ENCODE data around the gene PHLPP1. TPM values are rescaled to one million over a fixed set of nuclear protein-coding genes. Genes with fewer than 3 reads are reported as not detected.

Gene PHLPP1
- total RNA-seq, 3 donors from 2014 or later: 4.0 to 6.7 (median 4.3) TPM

DNA sequence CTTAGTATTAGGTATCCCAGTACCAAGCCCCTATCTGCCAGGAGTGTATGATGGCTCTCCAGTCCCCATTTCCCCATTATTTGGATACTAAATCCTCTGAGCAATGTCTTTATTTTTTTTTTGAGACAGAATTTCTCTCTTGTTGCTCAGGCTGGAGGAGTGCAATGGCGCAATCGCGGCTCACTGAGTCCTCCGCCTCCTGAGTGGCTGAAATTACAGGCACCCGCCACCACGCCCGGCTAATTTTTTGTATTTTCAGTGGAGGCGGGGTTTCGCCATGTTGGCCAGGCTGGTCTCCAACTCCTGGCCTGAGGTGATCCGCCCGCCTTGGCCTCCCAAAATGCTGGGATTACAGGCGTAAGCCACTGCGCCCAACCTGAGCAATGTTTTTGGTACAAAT is 3.6 kb upstream of the PHLPP1 start:
- no peak for DNase-seq
- Mint-ChIP-seq H3K4me3 (no peak overlapping the region), H3K27me3 (ENCODE audit: low read depth) (peaks cover 2% of the 10 kb centered on the region), H3K4me1 (ENCODE audit: low read depth) (peaks cover 4% of the 10 kb centered on the region), H3K36me3 (ENCODE audit: insufficient read depth) (no peaks in the 10 kb centered on the region), H3K9me3 (no peaks in the 10 kb centered on the region)
- ATAC-seq: no peak

DNA sequence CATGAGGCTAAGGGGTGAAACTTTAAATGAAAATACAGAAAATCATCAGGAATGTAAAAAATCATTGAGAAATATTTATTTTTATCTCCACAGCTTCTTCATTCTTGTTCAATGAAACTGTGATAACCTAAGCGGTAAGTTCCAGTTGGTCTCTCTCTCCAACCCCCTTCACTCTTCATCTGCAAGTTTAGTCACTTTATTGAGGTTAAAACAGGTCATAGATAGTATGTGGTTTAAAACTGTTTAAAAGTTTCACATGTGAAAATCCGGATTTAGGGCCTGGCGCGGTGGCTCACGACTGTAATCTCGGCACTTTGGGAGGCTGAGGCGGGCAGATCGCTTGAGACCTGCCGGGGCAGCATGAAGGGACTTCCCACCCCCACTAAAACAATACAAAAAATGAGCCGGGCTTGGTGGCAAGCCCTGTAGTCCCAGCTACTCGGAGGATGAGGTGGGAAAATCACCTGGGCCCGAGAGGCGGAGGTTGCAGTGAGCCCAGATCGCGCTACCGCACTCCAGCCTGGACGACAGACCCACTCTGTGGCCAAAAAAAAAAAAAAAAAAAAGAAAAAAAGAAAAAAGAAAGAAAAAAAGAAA is 1.6 kb upstream of the PHLPP1 start:
- no peak for DNase-seq
- H3K4me1 Mint-ChIP-seq (ENCODE audit: low read depth): peaks cover 19% of the 10 kb centered on the region
- H3K4me3 Mint-ChIP-seq: peak overlapping the region; percentile 40
- H3K27me3 Mint-ChIP-seq (ENCODE audit: low read depth): peaks cover 2% of the 10 kb centered on the region
- no peak for ATAC-seq
- H3K9me3 Mint-ChIP-seq: no peaks in the 10 kb centered on the region
- H3K36me3 Mint-ChIP-seq (ENCODE audit: insufficient read depth): no peaks in the 10 kb centered on the region

DNA sequence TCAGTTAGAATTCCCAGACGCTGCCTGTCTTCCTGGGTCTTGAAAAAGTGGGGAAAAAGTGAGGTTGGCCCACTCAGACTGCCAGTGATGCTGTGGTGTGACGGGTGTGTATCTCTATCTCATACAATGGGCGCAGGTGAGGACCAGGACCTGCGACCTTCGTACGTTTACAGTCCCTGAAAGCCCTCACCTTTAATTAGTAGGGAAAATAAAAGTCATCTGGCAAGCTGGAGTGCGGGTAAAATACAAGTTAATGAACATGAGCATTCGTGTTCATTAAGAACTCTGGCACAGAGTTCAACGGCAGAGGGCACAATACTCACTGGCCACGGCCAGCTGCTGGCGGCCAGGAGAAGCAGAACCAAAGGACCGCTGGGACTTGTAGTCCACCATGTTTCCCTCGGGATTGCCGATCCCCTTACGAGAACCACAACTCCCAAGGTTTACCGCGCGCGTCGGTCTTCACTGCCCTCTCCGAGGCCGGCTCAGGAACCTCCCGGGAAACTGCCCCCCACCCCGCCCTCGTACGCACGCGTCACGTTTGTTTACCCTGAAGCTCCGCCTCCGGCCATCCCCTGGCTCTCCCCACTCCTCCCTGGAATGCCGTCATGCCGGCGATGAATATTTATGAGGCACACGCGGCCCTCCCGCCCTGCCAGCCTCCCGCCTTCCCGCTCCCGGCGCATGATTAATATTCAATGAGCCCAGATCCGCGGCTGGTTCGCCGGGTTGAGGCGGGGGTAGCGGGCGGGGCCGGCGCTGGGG is 488 bp upstream of the PHLPP1 start:
- no peaks in the 10 kb centered on the region for H3K9me3 Mint-ChIP-seq
- peak overlapping the region; percentile 87 for H3K4me3 Mint-ChIP-seq
- H3K27me3 Mint-ChIP-seq (ENCODE audit: low read depth): no peaks in the 10 kb centered on the region
- DNase-seq (peak; percentile 90), ATAC-seq (peak; percentile 75)
- peaks cover 23% of the 10 kb centered on the region for H3K4me1 Mint-ChIP-seq (ENCODE audit: low read depth)
- H3K36me3 Mint-ChIP-seq (ENCODE audit: insufficient read depth): no peaks in the 10 kb centered on the region

DNA sequence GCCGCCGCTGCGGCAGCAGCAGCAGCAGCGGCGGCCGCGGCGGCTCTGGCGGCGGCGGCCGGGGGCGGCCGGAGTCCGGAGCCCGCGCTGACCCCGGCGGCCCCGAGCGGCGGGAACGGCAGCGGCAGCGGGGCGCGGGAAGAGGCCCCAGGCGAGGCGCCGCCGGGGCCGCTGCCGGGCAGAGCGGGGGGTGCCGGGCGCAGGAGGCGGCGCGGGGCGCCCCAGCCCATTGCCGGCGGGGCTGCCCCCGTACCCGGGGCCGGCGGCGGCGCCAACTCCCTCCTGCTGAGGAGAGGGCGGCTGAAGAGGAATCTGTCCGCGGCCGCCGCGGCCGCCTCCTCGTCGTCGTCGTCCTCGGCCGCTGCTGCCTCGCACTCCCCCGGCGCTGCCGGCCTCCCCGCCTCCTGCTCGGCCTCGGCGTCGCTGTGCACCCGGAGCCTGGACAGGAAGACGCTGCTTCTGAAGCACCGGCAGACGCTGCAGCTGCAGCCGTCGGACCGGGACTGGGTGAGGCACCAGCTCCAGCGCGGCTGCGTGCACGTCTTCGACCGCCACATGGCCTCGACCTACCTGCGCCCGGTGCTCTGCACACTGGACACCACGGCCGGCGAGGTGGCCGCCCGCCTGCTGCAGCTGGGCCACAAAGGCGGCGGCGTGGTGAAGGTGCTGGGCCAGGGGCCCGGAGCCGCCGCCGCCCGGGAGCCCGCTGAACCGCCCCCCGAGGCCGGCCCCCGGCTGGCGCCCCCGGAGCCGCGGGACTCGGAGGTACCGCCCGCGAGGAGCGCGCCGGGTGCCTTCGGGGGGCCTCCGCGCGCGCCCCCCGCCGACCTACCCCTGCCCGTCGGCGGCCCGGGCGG is 646 bp downstream of the PHLPP1 start:
- H3K27me3 Mint-ChIP-seq (ENCODE audit: low read depth): no peaks in the 10 kb centered on the region
- ATAC-seq (peak; percentile 33 to 36), DNase-seq (peak; percentile 31)
- H3K36me3 Mint-ChIP-seq (ENCODE audit: insufficient read depth): no peaks in the 10 kb centered on the region
- peak overlapping the region; percentile 87 for H3K4me3 Mint-ChIP-seq
- H3K9me3 Mint-ChIP-seq: no peaks in the 10 kb centered on the region
- H3K4me1 Mint-ChIP-seq (ENCODE audit: low read depth): peaks cover 30% of the 10 kb centered on the region

DNA sequence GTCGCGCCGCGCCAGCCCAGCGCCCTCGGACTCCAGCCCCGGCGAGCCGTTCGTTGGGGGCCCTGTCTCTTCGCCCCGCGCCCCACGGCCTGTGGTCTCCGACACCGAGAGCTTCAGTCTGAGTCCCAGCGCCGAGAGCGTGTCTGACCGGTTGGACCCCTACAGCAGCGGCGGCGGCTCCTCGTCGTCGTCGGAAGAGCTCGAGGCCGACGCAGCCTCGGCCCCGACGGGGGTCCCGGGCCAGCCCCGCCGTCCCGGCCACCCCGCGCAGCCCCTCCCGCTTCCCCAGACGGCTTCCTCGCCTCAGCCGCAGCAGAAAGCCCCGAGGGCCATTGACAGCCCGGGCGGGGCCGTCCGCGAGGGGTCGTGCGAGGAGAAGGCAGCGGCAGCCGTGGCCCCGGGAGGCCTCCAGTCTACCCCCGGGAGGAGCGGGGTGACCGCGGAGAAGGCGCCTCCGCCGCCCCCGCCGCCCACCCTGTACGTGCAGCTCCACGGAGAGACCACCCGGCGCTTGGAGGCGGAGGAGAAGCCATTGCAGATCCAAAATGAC is 1.4 kb downstream of the PHLPP1 start:
- Mint-ChIP-seq H3K9me3 (no peaks in the 10 kb centered on the region), H3K4me3 (peak overlapping the region; percentile 82), H3K4me1 (ENCODE audit: low read depth) (peaks cover 32% of the 10 kb centered on the region), H3K36me3 (ENCODE audit: insufficient read depth) (no peaks in the 10 kb centered on the region), H3K27me3 (ENCODE audit: low read depth) (no peaks in the 10 kb centered on the region)
- ATAC-seq (peak in 1 of 2 donors; percentile 7), DNase-seq (peak; percentile 29)

DNA sequence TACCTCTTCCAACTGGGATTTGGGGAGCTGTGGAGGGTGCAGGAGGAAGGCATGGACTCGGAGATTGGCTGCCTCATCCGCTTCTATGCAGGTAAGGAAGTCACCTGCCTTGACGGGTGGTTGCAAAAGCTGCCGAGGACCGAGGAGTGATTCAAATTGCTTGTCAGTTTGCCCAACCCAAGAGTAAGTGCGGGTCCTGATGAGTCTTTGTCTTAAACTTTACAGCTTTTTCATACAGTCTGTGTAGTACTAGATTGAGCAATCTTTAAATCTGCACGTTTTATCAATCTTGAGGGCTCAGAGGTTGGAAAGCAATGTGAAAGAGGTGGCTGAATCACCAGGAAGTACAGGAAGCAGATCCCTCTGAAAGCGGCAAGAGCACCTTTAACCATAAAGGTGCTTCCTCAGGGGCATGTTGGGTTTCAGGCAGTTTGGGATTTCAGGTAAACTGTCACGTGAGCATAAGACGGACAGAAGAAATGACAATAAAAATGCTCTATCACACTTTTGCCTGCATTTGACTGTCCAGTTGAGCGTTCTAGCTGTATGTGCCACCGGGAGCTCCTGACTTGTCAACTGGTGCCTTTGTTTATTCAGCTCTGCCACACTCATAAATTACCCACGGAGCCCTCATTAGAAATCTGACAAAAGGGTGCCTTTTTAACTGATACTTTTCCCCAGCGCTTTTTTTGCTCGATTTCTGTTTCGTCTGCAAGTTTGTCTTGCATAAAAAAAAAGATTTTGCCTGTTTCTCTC is 2.0 kb downstream of the PHLPP1 start:
- peak; percentile 8 to 15 for ATAC-seq
- H3K4me1 Mint-ChIP-seq (ENCODE audit: low read depth): peaks cover 32% of the 10 kb centered on the region
- H3K9me3 Mint-ChIP-seq: no peaks in the 10 kb centered on the region
- no peaks in the 10 kb centered on the region for H3K36me3 Mint-ChIP-seq (ENCODE audit: insufficient read depth)
- H3K4me3 Mint-ChIP-seq: peak overlapping the region; percentile 82
- DNase-seq: peak; percentile 34
- H3K27me3 Mint-ChIP-seq (ENCODE audit: low read depth): no peaks in the 10 kb centered on the region

DNA sequence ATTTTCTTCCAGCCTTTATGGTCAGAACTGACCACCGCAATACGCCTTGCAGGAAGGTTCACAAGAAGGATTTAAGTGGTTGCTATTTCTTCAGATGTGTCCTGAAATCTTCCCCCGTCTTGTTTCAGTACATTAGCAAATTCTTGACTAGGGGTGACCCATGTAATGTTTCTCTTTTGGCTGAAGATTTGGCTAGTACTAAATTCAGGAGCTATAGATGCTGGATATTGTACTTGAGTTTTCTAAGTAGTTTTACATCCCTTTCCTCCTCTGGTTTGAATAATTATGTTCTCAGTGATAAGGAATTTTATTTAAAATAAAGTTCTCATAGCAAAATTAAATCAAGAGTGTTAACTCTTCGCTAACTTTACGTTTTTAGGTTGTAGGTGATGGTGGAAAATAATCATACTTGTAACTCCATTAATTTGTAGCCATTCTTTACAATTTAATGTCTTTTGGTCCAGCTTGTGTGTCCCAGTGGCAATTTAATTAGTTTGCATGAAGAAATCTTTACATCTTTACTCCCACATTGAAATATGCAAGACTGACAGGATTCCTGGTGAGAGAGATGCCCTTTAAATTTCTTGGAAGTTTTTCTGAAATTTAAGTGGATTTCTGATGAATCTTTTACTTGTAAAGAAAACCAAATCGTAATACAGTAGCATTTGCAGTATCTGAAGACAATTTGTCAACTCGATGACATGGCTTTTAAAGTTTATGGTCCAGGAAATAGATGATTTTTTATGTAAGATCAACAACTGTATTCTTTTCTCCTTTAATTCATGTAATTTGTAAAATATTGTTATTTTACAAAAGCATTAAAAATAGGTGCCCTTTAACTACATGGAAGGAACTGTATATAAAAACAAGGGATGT is 2.8 kb downstream of the PHLPP1 start:
- Mint-ChIP-seq H3K4me1 (ENCODE audit: low read depth) (peaks cover 32% of the 10 kb centered on the region), H3K4me3 (peak overlapping the region; percentile 82), H3K27me3 (ENCODE audit: low read depth) (no peaks in the 10 kb centered on the region), H3K36me3 (ENCODE audit: insufficient read depth) (no peaks in the 10 kb centered on the region), H3K9me3 (no peaks in the 10 kb centered on the region)
- DNase-seq (no peak), ATAC-seq (no peak)

DNA sequence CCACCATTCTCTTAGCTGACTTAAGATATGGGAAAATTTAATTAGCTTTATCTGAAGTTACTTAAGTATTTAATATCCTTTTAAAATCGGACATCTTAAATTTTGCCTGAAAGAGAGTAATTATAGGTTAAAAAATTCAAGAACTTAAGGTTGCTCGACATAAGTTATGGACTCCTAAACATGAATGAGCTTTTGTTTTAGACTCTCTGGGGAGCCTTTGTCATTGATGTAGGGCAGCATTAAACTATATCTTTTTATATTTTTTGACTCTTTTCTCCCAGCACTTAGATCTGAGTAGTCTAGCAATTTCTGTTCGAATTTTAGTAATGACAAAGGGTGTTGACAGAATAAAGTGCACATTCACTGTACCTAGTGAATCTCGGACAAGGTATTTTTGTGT is 4.7 kb downstream of the PHLPP1 start:
- DNase-seq (no peak), ATAC-seq (no peak)
- Mint-ChIP-seq H3K4me3 (no peak overlapping the region), H3K27me3 (ENCODE audit: low read depth) (no peaks in the 10 kb centered on the region), H3K4me1 (ENCODE audit: low read depth) (peaks cover 30% of the 10 kb centered on the region), H3K36me3 (ENCODE audit: insufficient read depth) (no peaks in the 10 kb centered on the region), H3K9me3 (no peaks in the 10 kb centered on the region)

DNA sequence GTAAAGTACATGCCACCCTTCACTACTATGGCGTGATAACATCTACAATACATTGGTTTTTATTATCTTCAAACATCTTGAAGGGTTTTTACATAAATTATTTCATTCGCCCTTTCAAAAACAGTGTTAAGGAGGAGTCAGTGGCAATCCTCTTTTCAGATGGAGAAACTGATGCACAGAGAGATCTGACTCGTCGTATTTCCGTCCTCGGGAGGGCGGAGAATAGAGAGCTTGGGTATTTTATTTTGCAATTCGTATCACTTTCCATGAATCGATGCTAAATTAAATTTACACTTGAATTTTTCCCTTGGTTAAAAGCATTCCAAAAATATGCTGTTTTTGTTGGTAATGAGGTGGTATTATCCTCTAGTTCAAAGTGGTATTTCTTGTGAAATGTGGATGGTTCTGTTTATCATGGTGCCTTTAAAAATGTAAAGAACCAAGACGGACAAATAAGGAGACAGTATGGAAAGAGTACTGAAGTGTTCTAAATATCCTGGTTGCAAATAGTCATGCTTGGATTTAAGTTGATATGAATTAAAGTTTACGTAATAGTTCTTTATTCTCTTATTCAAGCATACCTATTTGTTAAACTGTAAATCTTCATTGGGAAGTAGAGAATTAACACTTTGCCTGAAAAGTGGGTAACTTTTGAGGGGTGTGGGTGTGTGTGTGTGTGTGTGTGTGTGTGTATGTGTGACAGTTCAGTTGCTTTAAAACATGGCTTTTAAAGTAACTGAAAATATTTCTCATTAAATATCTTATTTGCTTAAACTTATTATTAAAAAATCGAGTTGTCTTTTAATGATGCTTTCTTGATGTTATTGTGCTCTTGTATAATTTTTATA is 5.6 kb downstream of the PHLPP1 start:
- Mint-ChIP-seq H3K9me3 (no peaks in the 10 kb centered on the region), H3K27me3 (ENCODE audit: low read depth) (no peaks in the 10 kb centered on the region), H3K4me1 (ENCODE audit: low read depth) (peaks cover 32% of the 10 kb centered on the region), H3K36me3 (ENCODE audit: insufficient read depth) (no peaks in the 10 kb centered on the region), H3K4me3 (no peak overlapping the region)
- DNase-seq (no peak), ATAC-seq (no peak)

DNA sequence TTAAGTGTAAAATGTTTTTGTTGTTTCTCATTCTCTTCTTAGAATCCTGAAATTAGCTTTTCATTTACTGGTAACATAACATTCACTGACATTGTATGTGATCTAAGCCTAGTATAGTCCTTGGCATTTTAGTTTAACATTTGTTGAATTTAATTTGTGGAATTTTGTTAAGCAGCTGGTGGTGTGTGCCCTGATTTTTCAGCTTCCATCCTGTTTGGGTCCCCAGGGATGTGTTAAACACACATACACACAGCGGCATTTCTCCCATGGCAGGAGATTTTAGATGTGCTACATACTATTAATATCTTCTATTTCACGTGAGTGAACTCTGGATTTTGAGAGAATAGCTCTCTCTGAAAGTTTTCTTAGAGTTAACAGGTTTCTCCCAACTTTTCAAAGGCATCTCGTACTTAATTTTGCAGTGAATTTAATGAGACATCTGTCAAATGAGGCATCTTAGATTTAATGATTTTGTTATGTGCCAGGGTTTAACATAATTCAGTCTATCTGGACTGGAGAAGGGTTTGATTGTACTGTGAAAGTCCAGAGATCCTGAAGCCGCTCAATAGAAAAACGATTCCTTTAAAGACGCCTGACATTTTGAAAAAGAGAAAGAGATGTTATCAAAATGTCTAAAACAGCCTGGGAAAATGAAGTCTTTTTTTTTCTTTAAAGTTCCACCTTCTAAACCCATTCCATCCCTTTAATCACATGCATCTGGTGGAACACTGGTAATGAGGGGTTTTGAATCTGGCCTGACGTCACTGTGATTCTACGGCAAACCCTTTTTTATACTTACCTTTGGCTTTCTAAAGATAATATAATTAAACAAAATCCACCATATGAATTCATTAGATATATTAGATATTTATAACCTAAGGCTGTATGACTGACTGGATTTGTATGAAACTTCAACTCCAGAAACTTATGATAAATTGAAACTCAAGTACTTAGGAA is 6.8 kb downstream of the PHLPP1 start:
- Mint-ChIP-seq H3K4me1 (ENCODE audit: low read depth) (peaks cover 31% of the 10 kb centered on the region), H3K36me3 (ENCODE audit: insufficient read depth) (no peaks in the 10 kb centered on the region), H3K4me3 (no peak overlapping the region), H3K27me3 (ENCODE audit: low read depth) (no peaks in the 10 kb centered on the region), H3K9me3 (no peaks in the 10 kb centered on the region)
- ATAC-seq (no peak), DNase-seq (no peak)

DNA sequence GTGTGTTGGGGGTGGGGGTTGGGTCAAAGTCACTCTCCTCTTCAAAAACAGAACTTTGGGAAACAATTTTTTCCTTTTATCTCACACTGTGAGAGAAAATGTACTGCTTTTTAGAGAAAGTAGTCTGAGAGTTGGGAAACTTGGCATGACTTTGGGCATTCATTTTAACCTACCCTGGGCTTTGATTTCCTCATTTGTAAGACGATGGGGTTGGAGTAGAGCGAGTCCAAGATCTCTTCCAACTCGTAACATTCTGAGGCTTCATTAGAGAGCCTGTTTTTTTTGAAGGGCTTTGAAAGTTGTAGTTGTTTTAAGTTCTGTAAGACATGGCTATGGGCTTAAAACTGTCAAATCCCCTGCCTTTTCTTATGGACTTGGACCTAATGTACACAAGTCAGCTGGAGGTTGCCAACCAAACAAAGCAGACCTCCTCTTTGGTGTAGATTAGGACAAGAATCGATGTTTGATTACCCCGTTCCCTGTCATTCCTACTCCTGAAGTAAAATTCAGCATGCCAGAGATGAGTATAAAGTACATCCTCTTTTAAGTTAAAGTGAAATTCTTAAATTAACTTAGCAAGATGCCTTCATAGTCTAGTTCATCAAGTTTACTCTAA is 8.4 kb downstream of the PHLPP1 start:
- no peaks in the 10 kb centered on the region for H3K9me3 Mint-ChIP-seq
- DNase-seq (no peak), ATAC-seq (no peak)
- H3K27me3 Mint-ChIP-seq (ENCODE audit: low read depth): no peaks in the 10 kb centered on the region
- no peak overlapping the region for H3K4me3 Mint-ChIP-seq
- peaks cover 17% of the 10 kb centered on the region for H3K4me1 Mint-ChIP-seq (ENCODE audit: low read depth)
- peaks cover 1% of the 10 kb centered on the region for H3K36me3 Mint-ChIP-seq (ENCODE audit: insufficient read depth)

Measured in activated T-cell treated with anti-CD3 and anti-CD28 coated beads, Interleukin-2, amount 50 U/mL, for 4 hours (primary cell).